CD4-positive, alpha-beta T cell treated with Interleukin-12 subunit alpha and Interleukin-12 subunit beta, for 1 hour (primary cell): ENCODE data around the gene HIP1R.
A peak's percentile ranks its signal among the peaks of the same experiment; 100 is the strongest.

Experiments
- DNase-seq: peaks from one replicate; pipeline ENCODE4 v3.0.0-alpha.2; 2020

HIP1R gene

GRCh38 chr12:122860854-122861586 is 25.8 kb downstream of the HIP1R start:
- no peak for DNase-seq

GRCh38 chr12:122861587-122861970 is 26.3 kb downstream of the HIP1R start:
- no peak for DNase-seq

GRCh38 chr12:122862110-122862634 is 26.9 kb downstream of the HIP1R start:
- no peak for DNase-seq

GRCh38 chr12:122862872-122863701 is 27.8 kb downstream of the HIP1R start:
- DNase-seq, result no peak

GRCh38 chr12:122864894-122865253 is 29.6 kb downstream of the HIP1R start:
- no peak for DNase-seq

GRCh38 chr12:122865268-122866231 is 30.3 kb downstream of the HIP1R start:
- DNase-seq, result peak; percentile 36

- DNase-seq, result no peak
These were observed 31.1 kb downstream of the HIP1R start for GRCh38 chr12:122866379-122866778.

- DNase-seq, result no peak
These were observed 31.8 kb downstream of the HIP1R start for GRCh38 chr12:122866950-122867607.

- no peak for DNase-seq
These were observed 32.6 kb downstream of the HIP1R start for GRCh38 chr12:122867691-122868461.

GRCh38 chr12:122868471-122869177 is 33.4 kb downstream of the HIP1R start:
- DNase-seq, result no peak

- no peak for DNase-seq
These were observed 34.1 kb downstream of the HIP1R start for GRCh38 chr12:122869207-122869973.

GRCh38 chr12:122870163-122870842 is 35.0 kb downstream of the HIP1R start:
- no peak for DNase-seq

GRCh38 chr12:122870867-122871664 is 35.8 kb downstream of the HIP1R start:
- DNase-seq, result no peak

GRCh38 chr12:122871851-122872780 is 36.9 kb downstream of the HIP1R start:
- peak; percentile 47 for DNase-seq

- no peak for DNase-seq
These were observed 37.6 kb downstream of the HIP1R start for GRCh38 chr12:122872815-122873361.

GRCh38 chr12:122873540-122873939 is 38.3 kb downstream of the HIP1R start:
- no peak for DNase-seq

- DNase-seq, result peak; percentile 51
These were observed 38.8 kb downstream of the HIP1R start for GRCh38 chr12:122874081-122874480.
